Renal pelvis (tissue), 4 donors: ENCODE data around the gene NAP1L4. TPM values are rescaled to one million over a fixed set of nuclear protein-coding genes. Genes with fewer than 3 reads are reported as not detected.

Experiments used
- DNase-seq: peaks from one replicate; pipeline ENCODE4 v3.0.0-alpha.2; 2013
- polyA plus RNA-seq, 3 donors: library from polyadenylated mRNA; unstranded; fragments of 120-200 nt; gene quantifications; one replicate each; pipeline ENCODE4 v1.2.1, GENCODE V29; 2013; ENCODE audit not compliant: insufficient read length in 3 of 3

Gene NAP1L4
- polyA plus RNA-seq, 3 donors: 175 to 224 (median 186) TPM

GRCh38 chr11:2997406-2997805 lies 5.3 kb upstream of the NAP1L4 start:
- no peak for DNase-seq

- no peak for DNase-seq
Measured at GRCh38 chr11:2996976-2997375, 4.8 kb upstream of the NAP1L4 start.

GRCh38 chr11:2995893-2996554 lies 3.9 kb upstream of the NAP1L4 start:
- no peak for DNase-seq

GRCh38 chr11:2995031-2995561 lies 3.0 kb upstream of the NAP1L4 start:
- DNase-seq: no peak

- no peak for DNase-seq
Measured at GRCh38 chr11:2994336-2994730, 2.2 kb upstream of the NAP1L4 start.

- no peak for DNase-seq
Measured at GRCh38 chr11:2992997-2993325, 832 bp upstream of the NAP1L4 start.

GRCh38 chr11:2991452-2992233 lies 486 bp downstream of the NAP1L4 start:
- no peak for DNase-seq

- no peak for DNase-seq
Measured at GRCh38 chr11:2990617-2991451, 1.3 kb downstream of the NAP1L4 start.

GRCh38 chr11:2989551-2989950 lies 2.6 kb downstream of the NAP1L4 start:
- DNase-seq: no peak

GRCh38 chr11:2989006-2989405 lies 3.1 kb downstream of the NAP1L4 start:
- no peak for DNase-seq

GRCh38 chr11:2987881-2988861 lies 4.0 kb downstream of the NAP1L4 start:
- no peak for DNase-seq

GRCh38 chr11:2983908-2984307 lies 8.2 kb downstream of the NAP1L4 start:
- DNase-seq: no peak

- DNase-seq: no peak
Measured at GRCh38 chr11:2982214-2982613, 9.9 kb downstream of the NAP1L4 start.

- no peak for DNase-seq
Measured at GRCh38 chr11:2981130-2981529, 11.0 kb downstream of the NAP1L4 start.

- no peak for DNase-seq
Measured at GRCh38 chr11:2980168-2980840, 11.8 kb downstream of the NAP1L4 start.

GRCh38 chr11:2977113-2977512 lies 15.0 kb downstream of the NAP1L4 start:
- DNase-seq: no peak

- no peak for DNase-seq
Measured at GRCh38 chr11:2976294-2977063, 15.7 kb downstream of the NAP1L4 start.

- DNase-seq: no peak
Measured at GRCh38 chr11:2975594-2975993, 16.5 kb downstream of the NAP1L4 start.

- DNase-seq: no peak
Measured at GRCh38 chr11:2974272-2974671, 17.9 kb downstream of the NAP1L4 start.

GRCh38 chr11:2968341-2968900 lies 23.7 kb downstream of the NAP1L4 start:
- DNase-seq: no peak
